H1 (cell line): ENCODE data around the gene NDEL1. TPM values are rescaled to one million over a fixed set of nuclear protein-coding genes. Genes with fewer than 3 reads are reported as not detected.

Experiments used
- CTCF ChIA-PET: fragments of 300-600 bp; sonication (Branson Sonifier 250); formaldehyde crosslinking; loops from one replicate; lab custom pipeline; 2021; ENCODE audit not compliant: partially characterized antibody; lab: Charles Lee
- POLR2A ChIA-PET: fragments of 300-600 bp; sonication (Branson Sonifier 250); formaldehyde crosslinking; loops from one replicate; lab custom pipeline; 2021; ENCODE audit warnings: inconsistent platforms; ENCODE audit not compliant: partially characterized antibody; lab: Charles Lee
- DNase-seq, 2 experiments: peaks; one replicate each; pipeline versions ENCODE4 v3.0.0 to v3.0.0-alpha.2; 2010 to 2022; ENCODE audit warnings: low spot score in 2 of 2, low read depth in 1 of 2, mixed read lengths in 1 of 2
- FAIRE-seq: peaks from 2 replicates; lab custom pipeline; 2011; peaks lifted over from hg19 to GRCh38; lab: Jason Lieb, UNC
- H2AFZ ChIP-seq: 2 replicates; pipeline ENCODE4 v1.8.1; 2012; ENCODE audit warnings: low read length, inconsistent platforms
- H2AK5ac ChIP-seq: 2 replicates; pipeline ENCODE4 v1.6.1; 2013; ENCODE audit warnings: low read depth, low read length
- H2BK120ac ChIP-seq: replicated peaks from 2 replicates; pipeline ENCODE3; 2013; ENCODE audit warnings: low read depth, low read length, inconsistent platforms
- H2BK12ac ChIP-seq: 2 replicates; pipeline ENCODE4 v1.6.1; 2013; ENCODE audit warnings: low read depth, low read length
- H2BK15ac ChIP-seq: 2 replicates; pipeline ENCODE4 v1.6.1; 2013; ENCODE audit warnings: low read length
- H2BK20ac ChIP-seq: 2 replicates; pipeline ENCODE4 v1.6.1; 2013; ENCODE audit warnings: low read length
- H2BK5ac ChIP-seq: 2 replicates; pipeline ENCODE4 v1.6.1; 2013; ENCODE audit warnings: low read depth, low read length
- H3K14ac ChIP-seq: 2 replicates; pipeline ENCODE4 v1.6.1; 2013; ENCODE audit warnings: inconsistent platforms; ENCODE audit not compliant: insufficient read length
- H3K18ac ChIP-seq: 2 replicates; pipeline ENCODE4 v1.6.1; 2013; ENCODE audit warnings: low read length; ENCODE audit errors: extremely low read depth
- H3K23ac ChIP-seq: 2 replicates; pipeline ENCODE4 v1.6.1; 2013; ENCODE audit warnings: inconsistent platforms; ENCODE audit not compliant: insufficient read length
- H3K23me2 ChIP-seq: 2 replicates; pipeline ENCODE4 v1.6.1; 2013; ENCODE audit warnings: low read depth, low read length
- H3K27ac ChIP-seq: 2 replicates; pipeline ENCODE4 v1.6.1; 2011; ENCODE audit warnings: low read depth, low read length, inconsistent platforms
- H3K27me3 ChIP-seq, 4 experiments: replicated peaks in 1 of 4; 1 replicate in 1 of 4; 2 replicates in 3 of 4; pipeline versions ENCODE4 v1.6.1 to v1.8.1; 2011 to 2013; ENCODE audit warnings: low read length in 3 of 4, mild to moderate bottlenecking in 3 of 4, inconsistent platforms in 2 of 4, mixed read lengths in 2 of 4, moderate library complexity in 1 of 4; ENCODE audit not compliant: control insufficient read depth in 3 of 4, insufficient read depth in 3 of 4; ENCODE audit errors: extremely low read depth in 1 of 4
- H3K36me3 ChIP-seq, 4 experiments: 2 replicates each; pipeline versions ENCODE4 v1.6.1 to v1.8.1; 2011 to 2013; ENCODE audit warnings: mild to moderate bottlenecking in 4 of 4, low read length in 3 of 4, moderate library complexity in 2 of 4, control low read depth in 1 of 4, inconsistent platforms in 1 of 4; ENCODE audit not compliant: insufficient read depth in 4 of 4, control insufficient read depth in 2 of 4
- H3K4ac ChIP-seq: replicated peaks from 2 replicates; pipeline ENCODE3; 2013; ENCODE audit warnings: low read length, low read depth, mixed read lengths, inconsistent platforms; ENCODE audit not compliant: insufficient read length
- H3K4me1 ChIP-seq, 4 experiments: replicated peaks in 1 of 4; 1 replicate in 1 of 4; 2 replicates in 3 of 4; pipeline versions ENCODE4 v1.6.1 to v1.8.1; 2011 to 2013; ENCODE audit warnings: low read length in 3 of 4, inconsistent platforms in 2 of 4, mixed read lengths in 1 of 4; ENCODE audit not compliant: insufficient read depth in 4 of 4, control insufficient read depth in 3 of 4
- H3K4me2 ChIP-seq, 2 experiments: 2 replicates each; pipeline versions ENCODE4 v1.6.1 to v1.8.1; 2011 to 2013; ENCODE audit warnings: low read depth in 2 of 2, low read length in 2 of 2, control low read depth in 1 of 2, inconsistent platforms in 1 of 2, mild to moderate bottlenecking in 1 of 2; ENCODE audit not compliant: insufficient read depth in 1 of 2
- H3K4me3 ChIP-seq, 4 experiments: fragments of 200-600, 300-600 bp in 1 of 4; sonication (generic), shearing (Covaris generic), sonication (Bioruptor Twin) in 1 of 4; 2 replicates each; pipeline versions ENCODE4 v1.5.1 to v1.8.1; 2011 to 2016; ENCODE audit warnings: low read length in 4 of 4, low read depth in 3 of 4, control low read depth in 2 of 4, inconsistent platforms in 2 of 4, mild to moderate bottlenecking in 2 of 4, mixed read lengths in 1 of 4, moderate library complexity in 1 of 4; ENCODE audit not compliant: insufficient read depth in 2 of 4; ENCODE audit errors: extremely low read depth in 1 of 4
- H3K56ac ChIP-seq: replicated peaks from 2 replicates; pipeline ENCODE3; 2013; ENCODE audit warnings: low read depth, mild to moderate bottlenecking, mixed read lengths, low read length, inconsistent platforms; ENCODE audit not compliant: insufficient read length
- H3K79me1 ChIP-seq: 2 replicates; pipeline ENCODE4 v1.6.1; 2013; ENCODE audit warnings: low read depth, low read length, control low read depth
- H3K79me2 ChIP-seq, 2 experiments: 2 replicates each; pipeline versions ENCODE4 v1.6.1 to v1.8.1; 2012 to 2013; ENCODE audit warnings: low read length in 2 of 2, mild to moderate bottlenecking in 2 of 2, inconsistent platforms in 1 of 2; ENCODE audit not compliant: insufficient read depth in 2 of 2, control insufficient read depth in 1 of 2
- H3K9ac ChIP-seq, 4 experiments: replicated peaks in 1 of 4; 1 replicate in 1 of 4; 2 replicates in 3 of 4; pipeline versions ENCODE4 v1.6.1 to v1.8.1; 2011 to 2013; ENCODE audit warnings: low read depth in 3 of 4, low read length in 3 of 4, control low read depth in 2 of 4, mild to moderate bottlenecking in 2 of 4, moderate library complexity in 2 of 4, inconsistent platforms in 1 of 4; ENCODE audit errors: extremely low read depth in 1 of 4
- H3K9me3 ChIP-seq, 2 experiments: 2 replicates each; pipeline versions ENCODE4 v1.6.1 to v1.8.1; 2012 to 2013; ENCODE audit warnings: mild to moderate bottlenecking in 2 of 2, moderate library complexity in 2 of 2, control low read depth in 1 of 2, inconsistent platforms in 1 of 2, low read depth in 1 of 2, low read length in 1 of 2, mixed read lengths in 1 of 2; ENCODE audit not compliant: insufficient read depth in 2 of 2
- H4K20me1 ChIP-seq, 2 experiments: replicated peaks in 1 of 2; 2 replicates each; pipeline versions ENCODE3 to v1.8.1; 2011 to 2013; ENCODE audit warnings: inconsistent platforms in 2 of 2, low read length in 2 of 2, mild to moderate bottlenecking in 1 of 2; ENCODE audit not compliant: insufficient read depth in 2 of 2, control insufficient read depth in 1 of 2
- H4K5ac ChIP-seq: 2 replicates; pipeline ENCODE4 v1.6.1; 2013; ENCODE audit warnings: low read length, low read depth, mixed read lengths, inconsistent platforms; ENCODE audit not compliant: insufficient read length
- H4K8ac ChIP-seq: 2 replicates; pipeline ENCODE4 v1.8.0; 2013; ENCODE audit warnings: mild to moderate bottlenecking, moderate library complexity, low read length, inconsistent platforms; ENCODE audit not compliant: insufficient read depth; ENCODE audit errors: extremely low read depth
- H4K91ac ChIP-seq: replicated peaks from 2 replicates; pipeline ENCODE3; 2013; ENCODE audit warnings: low read length, mixed read lengths, inconsistent platforms; ENCODE audit not compliant: insufficient read length
- EZH2 ChIP-seq: fragments of 200-600 bp; sonication (generic); IDR thresholded peaks from 2 replicates; pipeline ENCODE4 v1.7.1; 2012; ENCODE audit warnings: low read depth, mild to moderate bottlenecking, moderate library complexity, low read length, inconsistent platforms; ENCODE audit not compliant: severe bottlenecking
- JUN ChIP-seq: IDR thresholded peaks from 2 replicates; pipeline ENCODE4 v1.6.1; 2011; ENCODE audit warnings: low read depth, mild to moderate bottlenecking, improper control_type of control experiment, low read length
- JUND ChIP-seq: IDR thresholded peaks from 2 replicates; pipeline ENCODE4 v1.6.1; 2011; ENCODE audit warnings: mild to moderate bottlenecking, improper control_type of control experiment, low read length
- NANOG ChIP-seq: IDR thresholded peaks from 2 replicates; pipeline ENCODE4 v1.6.1; 2011; ENCODE audit warnings: low read length, low read depth, mild to moderate bottlenecking, inconsistent platforms; ENCODE audit not compliant: insufficient read depth, poor library complexity, severe bottlenecking
- POU5F1 ChIP-seq: IDR thresholded peaks from 2 replicates; pipeline ENCODE4 v1.6.1; 2011; ENCODE audit warnings: low read depth, mild to moderate bottlenecking, low read length, moderate library complexity
- RBBP5 ChIP-seq: IDR thresholded peaks from 2 replicates; pipeline ENCODE4 v1.7.1; 2012; ENCODE audit warnings: low read depth, mild to moderate bottlenecking, inconsistent platforms, low read length, moderate library complexity, borderline replicate concordance
- SIX5 ChIP-seq: IDR thresholded peaks from 2 replicates; pipeline ENCODE4 v1.6.1; 2011; ENCODE audit warnings: mild to moderate bottlenecking, low read depth, low read length
- SP2 ChIP-seq: IDR thresholded peaks from 2 replicates; pipeline ENCODE4 v1.6.1; 2012; ENCODE audit warnings: mild to moderate bottlenecking, low read length, inconsistent platforms
- TAF7 ChIP-seq: optimal IDR thresholded peaks from 2 replicates; pipeline ENCODE3; 2011; ENCODE audit warnings: low read depth, mild to moderate bottlenecking, inconsistent platforms, low read length, moderate library complexity, borderline replicate concordance
- ZNF274 ChIP-seq: IDR thresholded peaks from 2 replicates; pipeline ENCODE4 v1.7.0; 2012; ENCODE audit warnings: low read length, borderline replicate concordance; ENCODE audit errors: extremely low read depth
- WGBS, 2 experiments: shearing (Covaris generic) in 1 of 2; methylation state at CpG; one replicate each; pipeline versions ENCODE4 v1.1.6 to v1.1.7; 2013 to 2015; ENCODE audit warnings: low lambda C conversion rate in 2 of 2, mixed read lengths in 2 of 2, inconsistent platforms in 1 of 2, low coverage in 1 of 2, missing lambda C conversion rate in 1 of 2; ENCODE audit not compliant: insufficient replicate concordance in 2 of 2, insufficient coverage in 1 of 2, insufficient read length in 1 of 2; ENCODE audit errors: extremely low coverage in 1 of 2, missing lambda C conversion rate in 1 of 2; 5-methylcytosine and 5-hydroxymethylcytosine counted together
- polyA plus RNA-seq, 7 experiments: library from polyadenylated mRNA; depleted of rRNA in 3 of 7; stranded (reverse) in 5 of 7; unstranded in 2 of 7; fragments of >200 nt in 5 of 7; fragments of 200-250 nt in 2 of 7; gene quantifications; 1 replicate in 5 of 7; 2 replicates in 1 of 7; 4 replicates in 1 of 7; pipeline versions ENCODE4 v1.2.1 to v1.2.3, GENCODE V29; 2011 to 2013; ENCODE audit warnings: missing spikeins in 2 of 7, mixed read lengths in 2 of 7
- total RNA-seq: library from RNA; stranded (reverse); fragmentation: NEBNext Ultra II Directional; extraction: Animal tissue kit (Norgen Biotek cat#: 25700); gene quantifications from 2 replicates; pipeline ENCODE4 v1.2.1, GENCODE V29; 2021

Gene NDEL1
- total and polyA plus RNA-seq, 2 of the 8 experiments (the other 6 are each of a cell fraction or from before 2014, with no cell fraction given), result 31.1 to 32.9 TPM

- H3K36me3 ChIP-seq, result peaks cover 5 to 31% (median 12%) of the 10 kb centered on the region in 4 experiments; a peak in 7 of 8 replicates
- no peak overlapping the region for H3K14ac ChIP-seq
- CTCF ChIA-PET, result no interaction called here
- peaks cover 12% of the 10 kb centered on the region for H3K79me1 ChIP-seq
- H3K23me2 ChIP-seq, result no peaks in the 10 kb centered on the region
- H3K4me1 ChIP-seq, result peaks cover 0 to 6% (median 0%) of the 10 kb centered on the region in 4 experiments; a peak in 1 of 7 replicates
- H4K20me1 ChIP-seq, result peaks cover 0 to 5% of the 10 kb centered on the region in 2 experiments
- WGBS, 2 experiments, result 81% methylated on average over 5 of the region's 5 CpGs; no CpG with 5 or more reads in 1 of the 2 experiments
- POLR2A ChIA-PET, result interaction anchor here (0.7 kb wide), 1 partner anchor 59 kb away, joined by 3 read pairs; no protein-coding TSS in a partner anchor
- H2BK20ac ChIP-seq, result no peak overlapping the region
- H4K8ac ChIP-seq, result no peak overlapping the region
- no peak overlapping the region for H3K4me2 ChIP-seq
- no peaks in the 10 kb centered on the region for H3K9me3 ChIP-seq
- no peak overlapping the region for H4K91ac ChIP-seq
- no peak overlapping the region for H3K23ac ChIP-seq
- H2AK5ac ChIP-seq, result no peak overlapping the region
- FAIRE-seq (no peak), DNase-seq (no peak)
- H4K5ac ChIP-seq, result no peak overlapping the region
- H3K27ac ChIP-seq, result no peak overlapping the region
- no peak overlapping the region for H3K18ac ChIP-seq
- H3K27me3 ChIP-seq, result no peaks in the 10 kb centered on the region
- no peak overlapping the region for H2BK5ac ChIP-seq
- H3K9ac ChIP-seq, result no peak overlapping the region
- H3K79me2 ChIP-seq, result no peaks in the 10 kb centered on the region; a peak in 1 of 4 replicates
- no peak overlapping the region for H3K56ac ChIP-seq
- no peak overlapping the region for H2AFZ ChIP-seq
- no peak overlapping the region for H2BK15ac ChIP-seq
- no peak overlapping the region for H2BK12ac ChIP-seq
- TF ChIP-seq SIX5 (no peak), ZNF274 (no peak), POU5F1 (no peak), JUN (no peak), NANOG (no peak), RBBP5 (no peak), TAF7 (no peak), EZH2 (no peak), JUND (no peak), SP2 (no peak)
- H3K4me3 ChIP-seq, result no peak overlapping the region
- no peak overlapping the region for H2BK120ac ChIP-seq
- no peak overlapping the region for H3K4ac ChIP-seq
Observed at GRCh38 chr17:8463099-8463498, 27.4 kb downstream of the NDEL1 start.
